HG02981 (cell line): ENCODE results near the gene PRKG1.

Experiments
- ATAC-seq: cut with Tn5 transposase; IDR thresholded peaks from one replicate; pipeline ENCODE4 v1.9.1; 2021; ENCODE audit warnings: mild to moderate bottlenecking, moderate library complexity; ENCODE audit not compliant: unreplicated experiment

Gene PRKG1

DNA sequence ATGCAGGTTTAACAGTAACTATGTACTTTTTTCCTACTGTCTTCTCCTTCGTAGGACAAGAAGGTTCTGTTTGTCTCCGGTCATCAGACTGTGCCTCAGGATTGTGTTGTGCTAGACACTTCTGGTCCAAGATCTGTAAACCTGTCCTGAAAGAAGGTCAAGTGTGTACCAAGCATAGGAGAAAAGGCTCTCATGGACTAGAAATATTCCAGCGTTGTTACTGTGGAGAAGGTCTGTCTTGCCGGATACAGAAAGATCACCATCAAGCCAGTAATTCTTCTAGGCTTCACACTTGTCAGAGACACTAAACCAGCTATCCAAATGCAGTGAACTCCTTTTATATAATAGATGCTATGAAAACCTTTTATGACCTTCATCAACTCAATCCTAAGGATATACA is 1242.2 kb downstream of the PRKG1 start:
- no peak for ATAC-seq

DNA sequence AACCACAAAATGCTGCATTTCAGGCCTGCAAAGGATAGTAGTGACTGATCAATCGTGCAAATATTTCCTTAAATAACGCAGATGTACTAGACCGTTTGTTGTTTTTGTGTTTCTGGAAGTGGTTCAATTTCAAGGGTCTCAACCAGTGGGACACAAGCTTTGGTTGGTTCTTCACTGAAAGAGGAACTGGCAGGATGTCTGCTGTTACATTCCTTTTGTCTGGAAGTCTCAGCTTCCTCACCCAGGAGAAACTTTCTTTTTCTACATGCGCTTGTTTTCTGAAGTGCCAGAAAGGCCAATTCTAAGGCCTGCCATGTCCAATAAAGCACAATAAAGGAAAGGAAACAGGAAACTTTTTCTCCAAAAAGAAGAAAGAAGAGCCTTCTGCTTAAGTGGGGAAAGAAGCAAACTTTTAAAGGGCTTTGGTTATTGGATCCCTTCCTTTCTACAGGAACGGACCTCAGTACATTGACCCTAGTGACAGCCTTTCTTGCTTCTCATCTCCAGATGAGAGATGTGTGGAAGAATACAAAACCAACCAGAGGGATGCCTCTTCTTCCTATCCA is 1243.9 kb downstream of the PRKG1 start:
- no peak for ATAC-seq

DNA sequence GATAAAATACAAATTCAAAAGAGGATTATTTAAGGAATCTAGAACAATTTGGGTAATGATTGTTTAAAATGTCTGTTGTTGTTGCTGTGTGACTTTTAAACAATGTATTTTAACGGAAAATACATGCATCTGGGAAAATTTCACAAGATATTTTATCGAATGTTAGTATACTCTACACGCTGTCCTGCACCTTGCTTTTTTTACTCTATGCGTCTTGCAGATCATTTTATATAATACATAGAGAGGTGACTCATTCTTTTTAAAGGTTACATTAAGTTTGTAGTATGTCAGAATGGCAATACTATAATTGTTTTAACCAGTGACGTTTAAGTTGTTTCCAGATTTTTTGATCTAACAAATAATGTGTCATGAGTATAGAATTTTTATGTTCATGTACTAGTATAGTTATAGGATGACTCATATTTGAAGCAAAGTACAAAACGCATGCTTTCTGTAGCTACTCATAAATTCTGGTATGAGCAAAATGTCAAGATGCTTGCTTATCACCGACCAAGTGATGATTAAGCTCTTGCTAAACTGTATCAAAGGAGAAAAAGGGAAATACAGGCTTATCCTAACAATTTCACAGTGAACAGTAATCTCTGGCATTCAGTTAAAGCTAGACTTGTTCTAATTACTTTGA is 1244.7 kb downstream of the PRKG1 start:
- ATAC-seq: no peak

DNA sequence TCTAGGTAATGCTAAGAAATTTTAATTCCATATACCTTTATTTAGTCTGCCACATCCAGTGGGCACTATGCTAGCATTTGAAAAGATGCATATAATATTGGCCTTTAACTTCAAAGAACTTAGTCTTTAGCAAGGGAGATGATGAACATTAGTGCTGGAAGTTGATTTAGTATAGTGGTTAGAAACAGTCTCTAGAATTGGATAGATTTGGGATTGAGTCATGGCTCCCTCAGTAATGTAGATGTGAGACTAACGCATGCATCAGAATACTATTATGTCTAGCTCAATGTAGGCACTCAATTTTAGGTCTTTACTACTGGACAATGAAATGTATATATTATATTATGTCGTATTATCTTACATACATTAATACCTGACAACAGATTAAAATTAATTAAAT is 1245.6 kb downstream of the PRKG1 start:
- ATAC-seq: no peak

DNA sequence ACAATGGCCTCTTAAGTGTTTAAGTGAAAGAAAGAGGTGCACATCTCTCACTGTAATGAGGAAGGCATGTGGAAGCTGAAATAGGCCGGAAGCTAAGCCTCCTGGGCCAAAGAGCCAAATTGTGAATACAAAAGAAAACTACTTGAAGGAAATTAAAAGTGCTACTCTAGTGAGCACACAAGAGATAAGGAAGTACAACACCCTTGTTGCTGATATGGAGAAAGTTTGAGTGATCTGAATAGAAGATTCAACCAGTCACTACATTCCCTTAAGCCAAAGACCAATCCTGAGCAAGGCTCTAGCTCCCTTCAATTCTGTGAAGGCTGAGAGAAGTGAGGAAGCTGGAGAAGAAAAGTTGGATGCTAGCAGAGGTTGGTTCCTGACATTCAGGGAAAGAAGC is 1248.0 kb downstream of the PRKG1 start:
- ATAC-seq: no peak

DNA sequence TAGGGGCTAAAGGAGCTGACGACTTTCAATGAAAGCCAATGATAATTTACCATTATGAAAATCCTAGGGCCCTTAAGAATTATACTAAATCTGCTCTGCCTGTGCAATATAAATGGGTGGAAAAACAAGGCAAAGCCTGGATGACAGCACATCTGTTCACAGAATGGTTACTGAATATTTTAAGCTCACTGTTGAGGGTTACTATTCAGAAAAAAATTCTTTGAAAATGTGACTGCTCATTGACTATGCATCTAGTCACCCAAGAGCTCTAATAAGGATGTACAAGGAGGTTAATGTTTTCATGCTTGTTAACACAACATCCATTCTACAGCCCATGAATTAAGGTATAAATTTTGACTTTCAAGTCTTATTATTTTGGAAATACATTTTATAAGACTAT is 1248.6 kb downstream of the PRKG1 start:
- no peak for ATAC-seq

DNA sequence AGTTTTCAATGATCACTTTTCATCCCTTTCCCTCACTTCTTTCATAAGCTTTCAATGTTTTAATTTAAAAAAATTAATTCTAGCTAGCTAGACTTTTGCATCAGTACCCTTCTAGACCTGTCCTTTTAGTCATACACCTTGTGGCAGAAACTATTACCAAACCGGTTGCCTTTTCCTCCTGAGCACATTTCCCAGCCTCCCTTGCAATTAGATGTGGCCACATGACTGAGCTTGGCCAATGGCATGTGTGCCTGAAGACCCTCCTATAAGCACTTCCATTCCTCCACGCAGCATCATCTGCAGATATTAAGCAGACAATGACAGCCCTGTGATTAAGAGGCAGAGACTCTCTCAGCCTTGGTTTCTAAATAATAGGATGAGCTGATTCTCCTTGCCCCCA is 1252.1 kb downstream of the PRKG1 start:
- ATAC-seq: no peak

DNA sequence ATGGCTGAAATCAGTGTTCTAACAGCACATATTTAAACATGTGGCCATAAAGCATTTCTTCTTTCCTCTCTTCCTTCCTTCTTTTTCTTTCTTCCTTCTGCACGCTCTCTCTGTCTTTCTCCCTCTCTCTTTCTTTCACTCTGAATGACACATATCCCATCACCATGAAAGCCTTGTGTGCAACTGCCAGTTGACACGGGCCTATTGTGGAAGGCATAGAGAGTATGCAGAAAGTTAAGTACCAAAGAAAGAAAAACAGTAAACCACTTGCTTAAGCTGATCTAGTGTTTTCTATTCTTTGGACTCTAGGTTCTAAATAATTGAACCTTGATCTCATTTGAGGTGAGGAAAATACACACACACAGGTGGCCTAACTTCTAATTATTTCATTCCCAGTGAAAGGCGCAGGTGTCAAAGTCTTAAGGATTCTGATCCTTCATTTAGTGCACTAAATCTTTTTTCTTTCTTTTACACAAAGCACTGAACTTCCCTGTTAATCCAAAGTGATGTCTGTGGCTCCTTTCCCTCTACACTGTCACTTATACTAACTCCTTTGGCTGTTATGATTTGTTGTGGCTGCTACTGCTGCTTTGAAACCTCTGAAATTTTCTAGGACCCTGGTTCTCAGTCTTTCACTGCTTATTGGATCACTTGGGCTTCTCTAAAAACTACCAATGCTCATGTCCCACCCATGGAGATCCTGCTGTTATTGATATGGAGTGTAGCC is 1257.5 kb downstream of the PRKG1 start:
- no peak for ATAC-seq

DNA sequence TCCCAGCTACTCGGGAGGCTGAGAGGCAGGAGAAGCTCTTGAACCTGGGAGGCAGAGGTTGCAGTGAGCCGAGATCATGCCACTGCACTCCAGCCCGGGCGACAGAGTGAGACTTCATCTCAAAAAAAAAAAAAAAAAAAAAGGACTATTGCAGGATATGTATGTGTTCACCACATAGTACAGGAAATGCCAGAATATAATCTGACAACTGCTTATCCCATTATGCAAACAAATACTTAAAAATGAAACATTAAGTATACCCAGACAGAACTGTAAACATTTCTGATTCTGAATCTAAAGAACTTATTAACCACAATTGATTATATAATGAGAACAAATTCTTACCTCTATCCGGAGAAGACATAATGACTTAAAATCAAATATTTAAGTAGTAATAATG is 1258.5 kb downstream of the PRKG1 start:
- ATAC-seq: no peak

DNA sequence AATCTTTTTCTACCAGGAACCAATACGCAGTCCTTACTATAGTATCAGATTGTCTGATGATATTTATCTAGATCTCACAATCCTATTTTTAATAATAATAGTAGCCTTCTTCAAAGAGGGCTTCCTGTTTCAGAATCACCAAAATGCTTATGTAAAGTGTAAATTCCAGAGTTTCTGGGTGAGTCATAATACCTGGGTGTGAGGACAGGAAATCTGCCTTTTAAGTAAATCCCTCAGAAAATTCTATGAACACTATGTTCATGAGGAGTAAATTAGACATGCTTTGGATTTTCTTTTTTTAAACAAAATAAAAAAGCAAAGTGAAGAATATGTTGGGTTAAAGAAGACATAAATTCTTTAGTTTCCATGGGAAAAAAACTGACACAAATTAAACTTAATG is 1260.3 kb downstream of the PRKG1 start:
- no peak for ATAC-seq

DNA sequence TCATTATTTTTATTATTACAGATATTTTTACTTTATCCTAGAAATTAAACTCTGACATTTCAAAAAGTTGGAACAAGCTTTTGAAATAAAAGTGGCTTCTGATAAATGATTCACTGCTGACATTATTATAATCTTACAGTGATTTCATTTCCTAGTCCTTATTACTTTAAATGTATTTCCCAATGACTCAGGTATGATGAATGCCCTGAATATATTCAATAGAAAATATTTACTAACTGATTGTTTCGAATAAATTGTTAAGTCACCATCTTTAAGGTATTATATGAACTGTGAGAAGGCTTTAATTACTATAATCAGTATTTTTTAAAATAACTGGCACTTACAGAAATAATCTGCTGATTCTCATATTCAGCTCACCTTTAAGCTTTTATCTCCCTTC is 1261.4 kb downstream of the PRKG1 start:
- no peak for ATAC-seq

DNA sequence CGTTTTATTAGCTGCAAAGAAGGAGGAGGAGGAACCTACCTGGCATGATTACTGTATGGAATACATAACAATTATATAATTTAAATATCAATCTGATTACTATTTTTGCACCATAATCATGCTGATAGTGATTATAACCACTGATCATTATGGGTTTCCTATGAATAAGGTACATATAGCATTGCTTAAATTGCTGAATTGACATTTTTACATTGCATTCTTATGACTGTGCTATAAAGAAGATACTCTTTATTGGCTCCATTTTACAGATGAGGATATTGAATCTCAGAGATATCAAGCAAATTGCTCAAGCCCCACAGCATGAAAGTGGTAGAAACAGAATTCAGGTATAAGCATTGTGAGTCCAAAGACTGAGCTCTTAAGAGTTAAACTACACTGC is 1262.9 kb downstream of the PRKG1 start:
- ATAC-seq: no peak

DNA sequence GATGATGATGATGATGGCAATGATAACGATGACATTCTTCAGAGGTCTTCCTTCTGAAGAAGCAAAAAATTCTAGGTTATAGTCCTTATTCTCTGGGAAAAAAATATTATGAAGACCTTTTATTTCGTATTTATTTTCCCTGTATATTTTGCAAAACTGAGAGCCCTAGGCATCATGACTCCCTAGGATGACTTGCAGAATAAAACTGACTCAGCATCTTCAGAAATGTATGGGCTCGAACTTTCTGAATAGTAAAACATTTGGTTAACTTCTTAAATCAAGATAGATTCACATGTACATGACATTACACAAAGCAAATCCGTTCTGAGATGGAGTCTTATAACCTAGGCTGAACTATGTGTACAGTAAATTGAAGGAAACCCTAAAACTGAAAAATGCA is 1269.2 kb downstream of the PRKG1 start:
- ATAC-seq: no peak

DNA sequence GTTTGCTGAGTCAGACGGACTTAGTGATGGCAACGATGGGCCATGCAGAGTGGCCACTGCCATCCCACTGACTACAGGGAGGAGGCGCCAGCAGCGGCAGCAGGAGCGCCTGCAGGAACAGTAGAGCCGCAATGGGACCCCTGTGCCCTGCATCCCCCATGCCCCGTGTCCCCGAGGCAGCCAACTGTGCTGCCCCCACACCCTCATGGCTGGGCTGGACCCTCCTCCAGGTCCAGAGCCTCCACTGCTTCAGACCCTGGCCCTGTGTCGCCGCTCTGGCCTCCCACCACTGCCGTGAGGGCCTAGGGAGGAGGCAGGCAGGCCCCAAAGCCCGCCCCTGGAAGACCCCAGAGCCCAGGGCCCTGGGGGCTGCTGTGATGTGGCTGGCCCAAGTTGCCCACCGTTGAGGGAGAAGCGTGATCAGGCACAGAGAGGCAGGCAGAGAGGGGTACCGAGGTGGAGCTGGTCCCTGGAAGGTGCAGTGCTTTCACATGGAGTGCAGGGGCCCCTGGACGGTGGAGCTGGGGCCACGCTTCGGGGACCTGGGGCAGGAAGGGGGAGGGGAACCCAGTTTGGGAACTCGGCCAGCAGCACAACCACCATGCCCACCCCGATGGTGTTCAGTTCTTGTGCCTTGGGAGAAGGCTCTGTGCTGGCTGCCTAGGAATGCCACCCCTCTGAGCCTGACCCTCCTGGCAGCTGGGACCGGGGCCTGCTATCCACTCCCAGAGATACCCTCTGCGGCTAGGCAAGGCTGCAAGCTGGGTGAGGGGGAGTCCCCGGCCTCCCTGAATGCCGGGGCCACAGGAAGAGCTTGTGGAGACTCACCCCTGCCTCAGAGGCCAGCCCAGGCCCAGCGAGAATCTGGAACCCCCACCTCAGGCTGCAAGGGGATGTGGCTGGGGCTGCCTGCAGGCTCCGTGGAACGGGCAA is 1272.4 kb downstream of the PRKG1 start:
- ATAC-seq: no peak

DNA sequence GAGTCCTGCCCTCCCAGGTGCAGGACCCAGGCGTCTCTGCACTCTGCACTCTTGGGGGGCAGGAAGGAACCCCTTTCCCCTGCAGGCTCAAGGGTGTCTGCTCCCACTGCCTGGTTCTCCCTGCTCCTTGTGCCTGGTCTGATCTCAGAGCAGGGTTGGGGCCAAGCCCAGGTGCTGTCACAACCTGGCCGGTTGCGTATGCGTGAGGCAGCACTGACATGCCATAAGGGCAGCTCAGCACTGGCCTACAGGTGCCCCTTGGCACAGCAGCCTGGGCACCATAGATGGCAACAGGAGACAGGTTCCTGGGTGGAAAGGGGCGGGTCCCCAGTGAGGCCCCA is 1273.0 kb downstream of the PRKG1 start:
- no peak for ATAC-seq
